Measurements from ENCODE around the gene SACM1L.

- TF ChIP-seq ARNTL (CRISPR knock-in tag; IDR thresholded peaks at IDR 0.05; ENCODE audit: borderline replicate concordance, low read depth) (no peak), TCF4 (CRISPR knock-in tag; IDR thresholded peaks at IDR 0.05; ENCODE audit: borderline replicate concordance) (no peak), ZFP30 (CRISPR knock-in tag; IDR thresholded peaks at IDR 0.05) (no peak), ZNF8 (CRISPR knock-in tag; IDR thresholded peaks at IDR 0.05) (no peak), ZNF70 (CRISPR knock-in tag; IDR thresholded peaks at IDR 0.05) (no peak), TOX (CRISPR knock-in tag; IDR thresholded peaks at IDR 0.05; ENCODE audit: borderline replicate concordance) (no peak), SNAI2 (CRISPR knock-in tag; IDR thresholded peaks at IDR 0.05) (no peak), BACH2 (CRISPR knock-in tag; IDR thresholded peaks at IDR 0.05; ENCODE audit: borderline replicate concordance) (no peak), PATZ1 (CRISPR knock-in tag; IDR thresholded peaks at IDR 0.05; ENCODE audit: borderline replicate concordance) (no peak), RARB (CRISPR knock-in tag; IDR thresholded peaks at IDR 0.05) (no peak), CREB5 (CRISPR knock-in tag; IDR thresholded peaks at IDR 0.05; ENCODE audit: low read depth) (no peak)
These were observed 47.5 kb downstream of the SACM1L start for GRCh38 chr3:45736707-45737106.
